NCI-H345 (cell line): Measurements from ENCODE around the gene ADCY6.

Experiments
- DNase-seq: peaks from one replicate; lab custom pipeline; 2025; lab: John Stamatoyannopoulos, UW

The ADCY6 gene

DNA sequence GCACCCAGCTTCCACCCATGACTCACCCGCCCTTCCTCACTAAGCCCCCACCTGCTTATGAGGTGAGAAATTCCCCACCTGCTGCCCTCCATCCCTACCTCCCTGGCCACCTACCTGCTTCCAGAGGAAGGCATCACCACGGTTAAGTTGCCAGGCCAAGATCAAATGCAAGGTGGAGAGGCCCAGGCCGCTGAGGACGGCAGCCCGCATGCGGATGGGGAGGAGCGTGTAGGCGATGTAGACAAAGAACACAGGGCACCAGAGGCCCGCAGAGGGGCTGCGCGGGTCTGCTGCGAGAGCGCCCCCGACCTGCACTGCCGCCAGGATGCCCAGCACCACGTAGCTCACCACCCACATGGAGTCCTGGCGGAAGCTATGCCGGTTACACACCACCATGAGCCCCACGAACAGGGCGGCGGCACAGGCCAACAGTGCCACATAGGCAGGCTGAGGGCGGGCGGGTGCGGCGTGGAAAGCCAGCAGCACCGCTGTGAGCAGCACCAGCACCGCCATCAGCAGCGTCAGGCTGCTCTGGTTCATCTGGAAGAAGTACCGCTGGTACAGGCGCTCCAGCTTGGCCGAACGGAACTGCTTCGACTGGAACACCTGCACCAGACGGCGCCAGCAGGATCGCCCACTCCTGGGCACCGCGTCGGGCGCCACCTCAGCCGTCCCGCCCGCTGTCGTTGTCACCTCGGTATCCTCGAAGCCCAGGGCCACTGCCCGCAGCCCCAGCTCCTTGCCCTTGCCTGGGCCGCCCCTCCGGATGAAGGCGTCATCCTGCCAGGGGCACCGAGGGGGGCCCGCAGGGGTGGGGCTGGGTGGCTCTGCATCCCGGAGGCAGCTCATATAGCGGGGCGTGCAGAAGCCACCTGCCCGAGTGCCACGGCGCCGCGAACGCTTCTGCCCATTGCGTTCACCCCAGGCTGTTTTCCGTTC, 6.2 kb downstream of the ADCY6 start:
- no peak for DNase-seq

- DNase-seq, result no peak
These were observed 7.0 kb downstream of the ADCY6 start for GRCh38 chr12:48781750-48782456.

GRCh38 chr12:48780381-48781025, 8.4 kb downstream of the ADCY6 start:
- no peak for DNase-seq

DNA sequence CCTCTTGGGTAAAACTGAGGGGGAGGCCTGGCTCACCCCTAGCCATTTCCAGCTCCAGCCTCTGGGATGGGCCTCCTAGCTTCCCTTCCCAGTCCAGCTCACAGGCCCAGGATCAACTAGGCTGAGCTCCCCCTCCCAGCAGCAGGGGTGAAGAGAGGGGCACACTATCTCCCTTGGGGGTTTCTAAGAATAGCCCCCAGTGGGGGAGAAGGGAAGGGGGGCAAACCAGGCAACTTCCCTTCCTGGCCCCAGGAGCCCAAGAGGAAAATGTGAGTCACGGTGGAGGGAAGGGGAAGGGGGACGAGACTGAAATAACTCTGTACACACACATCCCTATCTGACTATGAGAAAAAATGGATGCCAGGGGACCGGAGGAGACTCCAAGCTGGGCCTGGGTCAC, 9.0 kb downstream of the ADCY6 start:
- no peak for DNase-seq

GRCh38 chr12:48777501-48778400, 11.1 kb downstream of the ADCY6 start:
- no peak for DNase-seq

DNA sequence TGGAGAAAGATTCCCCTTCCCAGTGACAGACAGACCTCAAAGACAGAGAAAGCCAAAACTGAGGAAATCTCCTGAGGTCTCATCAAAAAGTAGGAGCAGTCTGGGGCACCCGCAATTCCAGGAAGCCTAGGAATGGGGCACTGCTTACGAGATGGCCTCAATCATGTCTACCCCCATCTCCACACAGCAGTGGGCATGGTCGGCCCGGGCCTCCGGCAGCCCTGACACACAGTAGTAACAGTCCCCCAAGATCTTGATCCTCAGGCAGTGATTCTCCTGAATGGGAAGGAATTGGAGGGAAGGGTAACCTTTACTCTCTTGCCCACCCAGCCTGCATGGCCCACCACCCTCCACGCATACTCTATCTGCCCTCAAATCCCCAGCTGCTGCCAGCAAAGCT, 11.9 kb downstream of the ADCY6 start:
- DNase-seq, result no peak

- DNase-seq, result no peak
These were observed 12.8 kb downstream of the ADCY6 start for GRCh38 chr12:48775991-48776649.

- DNase-seq, result no peak
These were observed 13.6 kb downstream of the ADCY6 start for GRCh38 chr12:48775299-48775698.

DNA sequence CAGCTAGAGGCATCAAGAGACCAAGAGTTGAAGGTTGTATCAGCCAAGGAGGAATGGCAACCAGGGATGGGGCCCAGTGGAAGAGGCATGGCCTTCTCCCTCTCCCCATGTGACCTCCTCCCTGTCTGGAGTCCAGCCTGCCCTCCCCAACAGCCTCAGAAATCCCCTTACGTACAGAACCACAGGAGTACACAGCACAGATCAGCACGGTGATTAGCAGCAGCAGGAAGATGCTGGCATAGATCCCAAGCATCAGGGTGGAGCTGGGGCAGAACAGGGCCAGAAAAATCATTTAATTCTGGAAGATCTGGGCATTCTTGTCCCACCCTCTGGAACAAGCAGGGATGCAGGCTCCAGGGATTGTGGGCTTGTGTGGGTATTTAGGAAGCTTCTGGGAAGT, 14.4 kb downstream of the ADCY6 start:
- no peak for DNase-seq

GRCh38 chr12:48773686-48774085, 15.2 kb downstream of the ADCY6 start:
- DNase-seq, result no peak

DNA sequence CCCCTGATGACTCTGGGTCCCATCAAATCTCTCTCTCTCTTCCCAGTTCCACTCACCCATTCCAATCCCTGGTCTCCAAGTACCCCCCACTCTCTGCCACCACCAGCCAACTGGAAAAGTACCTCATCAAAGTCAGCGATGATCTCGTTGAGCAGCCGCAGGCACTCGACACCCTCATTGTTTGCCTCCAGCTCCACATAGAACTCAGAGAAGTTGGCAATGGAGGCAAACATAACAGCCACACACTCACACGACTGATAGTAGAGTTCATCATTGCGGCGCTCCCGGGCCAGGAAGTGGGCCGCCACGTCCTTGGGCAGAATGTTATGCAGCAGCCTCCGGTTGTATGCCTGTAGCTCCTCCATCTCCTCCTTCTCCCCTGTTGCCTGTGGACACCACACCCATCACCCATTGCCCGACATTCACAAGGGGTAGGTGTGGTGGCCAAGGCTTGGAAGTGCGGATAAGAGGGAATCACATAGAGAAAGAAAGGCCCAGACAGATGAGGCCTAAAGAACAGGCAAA, 17.2 kb downstream of the ADCY6 start:
- no peak for DNase-seq

DNA sequence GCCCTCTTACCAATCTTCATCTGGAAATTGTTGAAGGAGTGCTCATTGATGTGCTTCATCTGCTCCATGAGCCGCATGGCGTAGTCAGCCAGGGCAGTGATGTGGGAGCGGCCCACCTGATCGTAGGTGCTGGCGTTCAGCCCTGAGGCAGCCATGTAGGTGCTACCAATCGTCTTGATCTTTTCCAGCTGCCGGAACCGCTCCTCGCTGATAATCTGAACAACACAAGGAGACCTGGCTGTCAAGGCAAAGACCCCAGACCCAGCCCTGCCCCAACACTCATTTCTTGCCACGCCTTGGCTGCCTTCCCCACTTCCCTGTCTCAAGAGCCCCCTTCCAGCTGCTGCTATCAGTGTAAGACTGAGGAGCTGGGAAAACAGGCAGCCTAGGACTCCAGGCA, 18.1 kb downstream of the ADCY6 start:
- no peak for DNase-seq

- DNase-seq, result no peak
These were observed 20.2 kb downstream of the ADCY6 start for GRCh38 chr12:48768736-48769135.

GRCh38 chr12:48768147-48768546, 20.7 kb downstream of the ADCY6 start:
- DNase-seq, result no peak

- no peak for DNase-seq
These were observed 21.4 kb downstream of the ADCY6 start for GRCh38 chr12:48767521-48767920.

DNA sequence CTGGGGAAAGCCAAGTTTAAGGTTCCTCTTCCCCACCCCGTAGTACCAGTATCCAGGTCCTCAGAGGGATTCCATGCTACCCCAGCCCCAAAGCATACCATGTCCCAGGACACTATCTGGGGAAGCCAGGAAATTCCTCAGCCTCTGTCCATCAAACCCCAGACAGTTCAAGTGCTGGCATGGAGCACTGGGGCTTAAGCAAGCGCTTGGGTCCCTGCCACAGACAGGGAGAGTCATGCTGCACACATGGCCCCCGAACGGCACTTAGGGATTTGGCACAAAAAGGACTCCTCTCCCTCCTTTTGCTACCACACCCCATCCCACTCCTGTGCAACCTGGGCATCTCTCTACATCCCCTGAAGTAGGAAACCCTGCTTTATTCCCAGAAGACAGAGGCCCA, 21.8 kb downstream of the ADCY6 start:
- DNase-seq, result no peak

DNA sequence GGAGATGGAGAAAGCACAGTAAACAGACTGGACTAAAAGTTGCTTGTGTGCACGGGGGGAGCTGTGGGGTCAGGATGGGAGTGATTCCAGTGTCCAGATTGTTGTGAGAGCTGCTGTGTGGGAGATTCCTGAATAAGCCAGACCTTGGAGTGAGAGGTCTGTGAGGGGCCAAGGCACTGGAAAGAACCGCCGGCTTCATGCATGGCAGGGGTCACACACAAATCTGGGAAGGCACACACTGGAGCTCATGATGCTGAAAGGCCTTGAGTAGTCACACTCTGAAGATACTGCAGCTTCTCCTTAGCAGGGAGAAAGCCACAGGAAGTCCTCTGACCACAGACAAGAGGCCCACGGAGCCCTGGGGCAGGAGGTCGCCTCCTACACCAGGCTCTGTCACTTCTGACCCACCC, 23.1 kb downstream of the ADCY6 start:
- no peak for DNase-seq

- no peak for DNase-seq
These were observed 24.4 kb downstream of the ADCY6 start for GRCh38 chr12:48764521-48764920.

DNA sequence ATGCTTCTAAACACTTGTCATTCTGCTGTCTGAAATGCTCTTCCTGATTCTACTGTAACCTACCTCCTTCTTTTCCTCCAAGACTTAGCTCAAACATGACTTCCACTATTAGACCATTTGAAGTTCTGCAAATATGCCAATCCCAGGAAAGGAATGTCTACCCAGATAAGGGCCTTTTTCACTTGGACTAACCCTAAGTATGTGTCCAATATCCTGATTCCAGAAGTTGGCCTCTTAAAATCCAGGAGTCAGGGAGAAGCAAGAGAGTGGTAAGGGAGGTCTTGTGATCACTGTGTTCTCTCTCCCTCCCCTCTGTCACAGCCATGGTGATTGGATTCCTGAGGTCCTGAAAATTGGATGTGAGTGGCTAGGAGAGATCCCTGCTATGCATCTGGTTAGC, 30.2 kb downstream of the ADCY6 start:
- no peak for DNase-seq

DNA sequence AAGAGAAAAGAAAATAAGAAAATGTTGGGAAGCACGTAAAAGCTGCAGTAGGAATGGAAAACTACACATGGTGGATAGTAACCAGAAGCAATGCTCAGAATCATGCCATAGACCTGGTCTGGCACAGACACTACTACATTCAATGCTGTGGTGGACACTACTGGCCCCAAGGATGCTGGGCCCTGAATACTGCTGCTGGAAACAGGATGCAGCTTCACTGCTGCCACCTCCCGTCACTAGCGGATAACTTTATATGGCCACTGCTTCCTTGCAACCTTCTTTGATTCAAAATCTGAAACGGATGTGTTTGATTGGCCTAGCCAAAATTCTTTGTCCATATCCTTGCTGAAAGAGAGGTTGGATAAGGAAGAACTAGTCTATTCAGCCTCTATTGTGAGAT, 30.7 kb downstream of the ADCY6 start:
- DNase-seq, result no peak

DNA sequence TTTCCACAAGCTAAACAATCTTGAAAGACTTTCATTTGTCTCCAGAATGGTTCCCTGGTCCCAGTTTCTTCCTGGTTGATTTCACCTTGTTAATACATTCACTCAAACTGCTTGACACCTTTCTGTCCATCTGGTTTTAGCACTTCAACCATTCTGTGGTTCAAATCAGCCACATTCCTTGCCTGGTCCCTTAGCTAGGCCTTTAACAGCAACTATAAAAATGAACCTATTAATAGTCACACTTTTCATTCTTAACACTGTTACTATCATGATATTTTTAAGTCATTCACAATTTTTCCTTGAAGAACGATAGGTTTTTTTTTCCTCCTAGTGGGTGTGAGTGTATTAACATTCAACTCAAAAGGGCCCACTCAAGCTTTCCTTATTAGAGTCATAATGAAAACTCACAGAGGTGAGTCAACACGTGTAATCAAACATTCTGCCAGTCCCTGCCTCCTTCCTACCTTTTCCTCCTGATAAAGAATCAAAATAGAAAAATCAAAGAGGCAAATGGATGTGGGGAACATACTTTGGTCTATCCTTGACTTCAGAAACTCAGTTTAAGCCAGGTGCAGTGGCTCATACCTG, 38.0 kb downstream of the ADCY6 start:
- no peak for DNase-seq
